ENCODE results near the gene MYO3A.
A peak's percentile ranks its signal among the peaks of the same experiment; 100 is the strongest.

MYO3A gene, protein sequence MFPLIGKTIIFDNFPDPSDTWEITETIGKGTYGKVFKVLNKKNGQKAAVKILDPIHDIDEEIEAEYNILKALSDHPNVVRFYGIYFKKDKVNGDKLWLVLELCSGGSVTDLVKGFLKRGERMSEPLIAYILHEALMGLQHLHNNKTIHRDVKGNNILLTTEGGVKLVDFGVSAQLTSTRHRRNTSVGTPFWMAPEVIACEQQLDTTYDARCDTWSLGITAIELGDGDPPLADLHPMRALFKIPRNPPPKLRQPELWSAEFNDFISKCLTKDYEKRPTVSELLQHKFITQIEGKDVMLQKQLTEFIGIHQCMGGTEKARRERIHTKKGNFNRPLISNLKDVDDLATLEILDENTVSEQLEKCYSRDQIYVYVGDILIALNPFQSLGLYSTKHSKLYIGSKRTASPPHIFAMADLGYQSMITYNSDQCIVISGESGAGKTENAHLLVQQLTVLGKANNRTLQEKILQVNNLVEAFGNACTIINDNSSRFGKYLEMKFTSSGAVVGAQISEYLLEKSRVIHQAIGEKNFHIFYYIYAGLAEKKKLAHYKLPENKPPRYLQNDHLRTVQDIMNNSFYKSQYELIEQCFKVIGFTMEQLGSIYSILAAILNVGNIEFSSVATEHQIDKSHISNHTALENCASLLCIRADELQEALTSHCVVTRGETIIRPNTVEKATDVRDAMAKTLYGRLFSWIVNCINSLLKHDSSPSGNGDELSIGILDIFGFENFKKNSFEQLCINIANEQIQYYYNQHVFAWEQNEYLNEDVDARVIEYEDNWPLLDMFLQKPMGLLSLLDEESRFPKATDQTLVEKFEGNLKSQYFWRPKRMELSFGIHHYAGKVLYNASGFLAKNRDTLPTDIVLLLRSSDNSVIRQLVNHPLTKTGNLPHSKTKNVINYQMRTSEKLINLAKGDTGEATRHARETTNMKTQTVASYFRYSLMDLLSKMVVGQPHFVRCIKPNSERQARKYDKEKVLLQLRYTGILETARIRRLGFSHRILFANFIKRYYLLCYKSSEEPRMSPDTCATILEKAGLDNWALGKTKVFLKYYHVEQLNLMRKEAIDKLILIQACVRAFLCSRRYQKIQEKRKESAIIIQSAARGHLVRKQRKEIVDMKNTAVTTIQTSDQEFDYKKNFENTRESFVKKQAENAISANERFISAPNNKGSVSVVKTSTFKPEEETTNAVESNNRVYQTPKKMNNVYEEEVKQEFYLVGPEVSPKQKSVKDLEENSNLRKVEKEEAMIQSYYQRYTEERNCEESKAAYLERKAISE (N-terminal part only)

DNA sequence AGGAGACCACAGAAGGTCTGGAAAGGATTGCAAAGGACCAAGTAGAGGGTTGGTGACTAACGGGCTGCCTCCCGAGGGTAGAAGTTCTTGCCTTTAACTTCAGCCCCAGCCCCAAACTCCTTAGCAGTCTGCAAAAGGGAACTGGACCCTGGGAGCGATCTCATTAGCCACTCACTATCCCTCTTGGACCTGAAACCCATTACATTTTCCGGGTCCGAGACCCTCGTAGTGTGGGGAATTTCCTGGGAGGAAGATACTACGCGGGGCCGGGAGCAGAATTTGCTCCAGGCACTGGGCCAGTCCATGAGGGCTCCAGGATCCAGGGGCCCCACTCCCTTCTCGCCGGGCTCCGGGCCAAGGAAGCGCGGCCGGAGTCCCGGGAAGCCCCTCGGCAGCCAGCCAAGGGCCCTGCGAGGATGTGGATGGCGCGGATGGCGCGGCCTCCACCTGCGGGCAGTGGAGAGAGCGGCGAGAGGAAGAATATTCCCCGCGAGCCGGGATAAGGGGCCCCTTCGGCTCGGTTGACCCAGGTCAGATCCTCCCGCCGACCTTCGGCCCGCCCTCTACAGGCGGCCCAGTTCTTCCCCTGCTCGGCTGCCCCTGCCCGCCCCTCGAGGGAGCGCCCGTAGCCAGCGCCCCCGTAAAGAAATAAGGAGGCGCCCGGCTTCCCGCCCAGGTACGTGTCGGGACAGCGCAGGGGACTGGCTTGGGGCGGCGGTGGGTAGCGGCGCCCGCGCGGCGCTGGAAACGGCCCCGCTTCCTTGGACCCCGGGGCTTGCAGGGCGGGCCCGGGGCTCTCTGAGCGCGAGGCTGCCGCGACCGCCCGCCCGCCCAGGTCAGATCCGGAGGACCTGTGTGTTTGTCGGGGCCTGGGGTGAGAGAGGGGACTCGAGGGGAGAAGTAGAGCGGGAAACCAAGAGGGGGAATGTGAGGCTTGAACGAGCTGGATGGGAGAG is at the start of gene MYO3A:
Gene MYO3A (plus strand): TSS at position 577 of the 956 bp plus-strand sequence. CDS start 17,882 bp downstream, outside the sequence.
- no peak for DNase-seq (ENCODE audit: low spot score)

DNA sequence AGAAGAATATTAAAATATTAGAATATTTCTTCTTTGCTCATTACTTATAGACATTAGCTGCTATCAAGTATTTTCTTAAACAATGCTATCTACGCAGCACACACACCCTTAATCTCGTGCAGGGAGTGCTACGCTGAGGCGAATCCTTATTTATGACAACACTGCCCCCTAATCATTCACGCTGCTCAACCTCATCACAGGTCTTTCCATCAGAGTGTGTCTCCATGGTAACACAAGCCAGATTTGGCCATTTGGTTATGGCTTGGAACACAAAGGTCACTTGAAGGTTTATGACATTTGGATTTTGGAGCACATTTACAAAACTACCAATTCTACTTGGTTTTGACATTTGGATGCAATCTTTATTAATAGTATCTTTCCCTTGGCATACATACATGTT is 45.4 kb upstream of the MYO3A start:
- no peak for DNase-seq (ENCODE audit: low spot score)

DNA sequence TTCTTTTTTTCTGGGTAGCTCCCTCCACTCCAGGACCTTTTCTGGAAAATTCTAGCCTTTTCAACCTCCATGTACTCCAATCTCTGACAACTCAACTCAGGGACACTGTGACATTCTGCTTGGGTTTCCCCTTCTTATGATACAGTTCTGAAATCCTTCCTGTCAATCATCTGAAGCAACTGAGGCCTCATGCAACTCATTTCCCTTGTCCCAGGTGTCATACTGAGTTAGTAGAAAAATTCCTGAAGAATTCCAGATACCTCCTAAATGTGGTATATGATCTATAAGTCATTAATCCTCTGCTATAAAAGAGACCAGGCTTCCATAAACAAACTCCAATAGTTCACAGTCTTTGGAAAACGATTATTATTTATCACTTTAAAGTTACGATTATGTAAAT is 43.0 kb upstream of the MYO3A start:
- no peak for DNase-seq (ENCODE audit: low spot score)

DNA sequence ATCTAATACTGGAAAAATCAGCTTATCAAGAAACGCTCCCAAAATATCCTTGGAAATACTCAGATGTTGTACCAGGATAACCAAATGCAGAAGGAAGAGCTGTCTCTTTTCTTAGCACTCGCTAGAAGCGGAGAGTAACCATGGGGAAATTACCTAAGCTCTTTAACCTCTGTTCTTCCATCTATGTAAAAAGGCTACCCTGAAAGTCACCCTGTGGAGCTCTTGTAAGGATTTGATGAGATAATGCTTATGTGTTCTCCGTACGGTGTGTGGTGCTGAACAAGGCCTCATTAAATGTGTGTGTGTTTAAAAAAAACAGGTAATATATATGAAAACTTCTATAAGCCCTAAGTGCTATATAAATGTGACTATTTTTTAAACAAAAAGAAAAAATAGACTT is 38.2 kb upstream of the MYO3A start:
- no peak for DNase-seq (ENCODE audit: low spot score)

DNA sequence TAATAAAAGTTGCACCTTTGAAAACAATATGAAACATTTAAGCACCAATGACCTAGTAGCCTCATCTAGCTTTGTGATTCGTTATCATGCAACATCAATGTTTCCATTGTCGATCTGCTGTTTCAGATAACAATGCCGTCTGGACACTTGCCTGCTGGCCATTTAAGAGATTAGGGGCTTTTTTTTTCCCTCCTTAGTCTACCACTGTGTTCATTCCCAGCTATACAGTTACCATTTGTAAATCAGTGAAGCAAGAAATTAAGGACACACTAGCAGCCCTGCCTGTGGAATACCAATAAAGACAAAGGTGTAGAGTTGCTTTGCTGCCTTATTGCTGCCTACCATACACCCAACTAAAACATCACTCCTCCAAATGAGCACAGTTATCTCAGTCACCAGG is 37.6 kb upstream of the MYO3A start:
- no peak for DNase-seq (ENCODE audit: low spot score)

DNA sequence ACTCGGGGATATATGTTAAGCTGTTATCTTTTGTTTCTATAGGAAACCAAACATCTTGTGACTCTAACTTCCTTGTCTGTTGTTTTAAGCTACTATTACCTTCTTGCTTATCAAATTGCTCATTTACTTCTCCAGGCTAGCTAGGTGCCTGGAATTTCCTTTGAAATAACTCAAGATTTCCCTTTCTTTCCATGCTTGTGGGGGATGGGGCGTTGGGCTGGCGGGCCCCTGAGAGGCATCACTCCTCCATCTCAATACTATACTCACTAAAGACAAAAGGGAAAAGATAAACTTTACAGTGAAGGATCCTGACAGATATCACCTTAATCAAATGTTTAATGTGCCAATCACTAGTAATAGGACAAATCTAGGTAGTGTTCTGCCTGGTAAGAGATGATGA is 34.7 kb upstream of the MYO3A start:
- DNase-seq (ENCODE audit: low spot score) = no peak

DNA sequence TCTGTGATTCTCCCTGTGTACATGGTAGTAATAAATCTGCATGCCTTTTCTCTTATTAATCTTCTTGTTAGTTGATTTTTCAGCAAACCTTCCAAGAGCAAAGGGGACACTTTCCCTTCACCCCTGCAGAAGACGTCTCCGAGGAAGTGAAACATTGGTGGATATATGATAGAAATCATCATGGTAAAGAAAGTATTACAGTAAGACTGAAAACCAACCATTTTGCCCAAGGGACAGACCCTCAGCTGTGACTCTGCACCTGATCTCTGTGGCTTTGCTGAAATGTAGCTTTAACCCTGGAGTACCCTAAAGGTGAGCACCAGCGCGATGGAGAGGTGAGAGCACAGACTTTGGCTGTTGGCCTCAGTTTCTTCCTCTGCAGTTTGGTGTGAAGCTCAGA is 32.8 kb upstream of the MYO3A start:
- DNase-seq (ENCODE audit: low spot score) = peak; percentile 5

DNA sequence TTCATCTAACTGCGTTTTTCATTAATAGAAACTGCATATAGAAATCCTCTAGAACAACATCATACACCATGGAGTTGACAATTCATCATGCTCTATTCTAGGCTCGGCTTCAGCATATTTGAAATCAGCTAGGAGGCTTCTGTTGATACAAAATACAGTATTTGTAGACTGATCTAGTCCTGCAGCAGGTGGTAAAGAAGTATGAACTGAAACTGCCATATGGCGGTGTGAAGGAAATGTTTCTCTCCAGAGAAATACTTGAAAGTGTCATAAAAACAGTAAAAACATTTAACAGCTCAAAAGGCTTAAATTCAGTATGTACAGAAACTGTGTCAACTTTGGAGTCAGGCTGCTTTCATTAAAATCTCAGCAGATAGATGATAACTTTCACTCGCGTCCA is 32.0 kb upstream of the MYO3A start:
- peak; percentile 68 for DNase-seq (ENCODE audit: low spot score)

DNA sequence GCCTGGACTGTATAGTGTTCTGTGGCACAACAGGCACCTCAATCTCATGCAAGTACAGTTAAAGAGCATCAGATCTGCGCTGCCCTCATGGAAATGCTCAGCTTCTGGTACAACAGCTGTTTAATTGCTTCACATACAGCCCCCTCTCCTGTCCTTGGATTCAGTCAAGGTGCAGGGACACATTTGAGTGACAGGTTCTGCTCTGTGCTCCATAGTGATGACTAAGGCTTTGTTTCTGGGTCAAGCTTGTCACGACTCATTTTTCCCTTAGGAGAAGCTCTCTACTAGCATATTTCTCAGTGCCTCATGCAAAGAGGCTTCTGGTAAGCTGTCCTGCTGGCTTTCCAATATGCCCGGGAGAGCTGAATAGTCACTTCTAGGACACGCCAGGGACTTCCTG is 26.8 kb upstream of the MYO3A start:
- DNase-seq (ENCODE audit: low spot score) = no peak

DNA sequence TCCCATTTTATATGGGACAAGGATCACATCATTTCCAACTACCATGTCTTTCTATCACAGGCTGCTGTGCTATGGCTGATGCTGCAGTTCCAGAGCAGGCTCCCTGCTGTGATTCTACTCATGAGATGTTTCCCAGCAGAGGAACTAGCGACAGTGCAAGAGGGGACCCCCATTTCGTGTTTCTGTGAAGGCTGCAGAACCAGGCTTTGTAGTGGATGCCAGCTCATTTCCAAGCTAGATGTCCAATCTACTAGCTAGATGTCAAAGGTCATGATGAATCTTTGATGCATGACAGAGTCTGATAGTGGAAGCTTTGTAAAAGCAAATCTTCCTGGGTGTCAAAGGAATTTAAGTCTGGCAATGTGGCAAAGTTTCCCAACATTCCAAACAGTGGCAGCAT is 21.2 kb upstream of the MYO3A start:
- DNase-seq (ENCODE audit: low spot score) = no peak

DNA sequence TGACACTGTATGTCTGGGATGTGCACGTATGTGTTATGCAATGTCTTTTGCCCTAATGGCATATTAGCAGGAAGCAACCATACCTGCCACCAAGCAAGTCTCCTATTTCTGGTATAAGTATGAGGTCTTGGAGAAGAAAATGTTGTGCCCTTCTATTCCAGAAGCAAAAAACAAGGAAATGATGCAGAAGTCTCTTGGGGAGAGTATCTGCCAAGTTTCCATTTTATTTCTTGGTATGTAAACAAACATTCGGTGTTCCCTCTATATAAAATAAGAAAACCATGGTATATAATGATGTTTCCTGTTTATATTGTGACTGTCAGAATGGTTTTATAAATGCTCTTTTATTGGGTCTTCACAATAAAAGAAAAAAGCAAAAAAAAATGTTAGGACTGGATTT is 19.3 kb upstream of the MYO3A start:
- DNase-seq (ENCODE audit: low spot score) = no peak

DNA sequence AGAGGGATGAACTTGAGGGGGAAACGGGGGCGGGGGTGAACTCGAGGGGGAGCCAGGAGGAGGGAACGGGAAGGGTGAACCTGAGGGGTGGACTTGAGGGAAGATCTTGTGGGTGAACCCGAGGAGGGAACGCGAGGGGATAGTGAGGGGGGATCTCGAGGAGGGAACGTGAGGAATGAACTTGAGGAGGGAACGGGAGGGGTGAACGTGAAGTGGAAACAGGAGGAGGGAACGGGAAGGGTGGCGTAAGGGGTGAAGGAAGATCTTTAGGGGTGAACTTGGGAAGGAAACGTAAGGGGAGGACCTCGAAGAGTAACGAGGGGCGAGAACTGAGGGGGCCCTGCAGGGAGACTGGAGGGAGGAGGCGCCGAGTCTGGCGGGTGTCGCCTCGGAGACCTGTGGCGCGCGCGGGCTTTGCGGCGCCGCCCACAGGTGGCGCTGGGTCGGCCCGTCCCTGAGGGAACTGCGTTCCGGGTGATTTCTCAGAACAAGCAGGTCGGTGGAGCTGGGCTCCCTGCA is 651 bp downstream of the MYO3A start:
- DNase-seq (ENCODE audit: low spot score) = peak; percentile 11

DNA sequence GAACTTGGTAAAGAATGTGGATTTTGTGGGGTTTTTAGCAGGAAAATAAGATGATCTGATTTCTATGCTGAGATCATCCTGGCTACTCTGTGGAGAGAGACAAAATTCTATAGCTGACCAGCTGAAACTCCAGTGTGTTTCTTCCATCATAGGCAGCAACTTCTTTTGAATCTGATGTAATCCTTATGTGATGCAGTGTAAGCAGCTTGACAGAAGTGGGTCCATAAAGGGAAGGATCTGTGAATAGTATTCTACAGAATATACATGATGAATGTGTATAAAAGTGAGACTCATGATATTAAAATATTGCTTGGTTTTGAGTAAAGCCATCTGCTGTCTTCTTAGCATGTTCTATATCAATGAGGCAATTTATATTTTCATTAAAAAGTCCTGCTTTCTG is 4.4 kb downstream of the MYO3A start:
- DNase-seq (ENCODE audit: low spot score) = no peak

DNA sequence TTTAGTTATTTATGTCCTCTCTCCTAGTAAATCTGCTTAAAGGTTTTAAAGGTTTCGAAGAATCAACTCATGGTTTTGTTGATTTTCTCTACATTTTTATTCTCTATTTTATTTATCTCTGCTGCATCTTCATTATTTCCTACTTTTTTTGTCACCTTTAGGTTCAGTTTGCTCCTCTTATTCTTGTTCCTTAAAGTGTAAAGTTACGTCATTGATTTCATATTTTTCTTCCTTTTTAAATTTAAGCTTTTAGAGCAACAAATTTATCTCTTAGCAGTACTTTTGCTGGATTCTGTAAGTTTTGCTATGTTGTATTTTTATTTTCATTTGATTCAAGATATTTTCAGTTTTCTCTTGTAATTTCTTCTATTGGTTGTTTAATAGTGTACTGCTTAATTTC is 10.7 kb downstream of the MYO3A start:
- DNase-seq (ENCODE audit: low spot score) = no peak

DNA sequence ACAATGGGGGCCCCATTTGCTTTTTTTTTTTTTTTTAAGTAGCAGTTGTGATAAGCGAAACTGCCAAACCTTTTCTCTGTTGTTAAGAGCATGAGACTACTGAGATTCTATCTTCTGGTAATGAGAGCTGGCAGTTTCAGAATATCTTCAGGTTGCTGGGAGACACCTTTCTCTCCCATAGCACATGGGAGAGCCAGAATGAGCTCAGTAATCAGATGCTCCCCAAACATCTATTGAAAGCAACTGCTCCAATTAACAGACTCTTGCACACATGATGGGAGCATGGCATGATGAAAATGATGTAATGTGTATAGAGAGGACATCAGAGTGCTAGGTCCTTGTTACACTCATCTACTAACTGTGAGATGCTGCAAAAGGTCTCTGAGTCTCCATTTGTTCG is 18.8 kb downstream of the MYO3A start:
- DNase-seq (ENCODE audit: low spot score) = no peak

DNA sequence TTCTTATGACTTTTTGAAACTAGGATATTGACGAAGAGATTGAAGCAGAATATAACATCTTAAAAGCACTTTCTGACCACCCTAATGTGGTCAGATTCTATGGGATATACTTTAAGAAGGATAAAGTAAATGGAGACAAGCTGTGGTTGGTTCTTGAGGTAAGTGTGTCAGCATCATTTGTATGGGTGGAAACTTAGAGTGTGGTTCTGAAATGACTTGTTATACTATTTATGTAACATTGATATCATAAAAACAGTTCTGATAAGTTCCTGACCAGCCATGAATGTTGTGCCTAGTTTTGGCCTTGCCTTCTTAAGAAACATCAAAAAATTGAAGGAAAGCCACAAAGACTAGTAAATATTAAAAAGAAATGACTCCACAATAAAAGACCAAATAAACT is 20.8 kb downstream of the MYO3A start:
- DNase-seq (ENCODE audit: low spot score) = no peak

DNA sequence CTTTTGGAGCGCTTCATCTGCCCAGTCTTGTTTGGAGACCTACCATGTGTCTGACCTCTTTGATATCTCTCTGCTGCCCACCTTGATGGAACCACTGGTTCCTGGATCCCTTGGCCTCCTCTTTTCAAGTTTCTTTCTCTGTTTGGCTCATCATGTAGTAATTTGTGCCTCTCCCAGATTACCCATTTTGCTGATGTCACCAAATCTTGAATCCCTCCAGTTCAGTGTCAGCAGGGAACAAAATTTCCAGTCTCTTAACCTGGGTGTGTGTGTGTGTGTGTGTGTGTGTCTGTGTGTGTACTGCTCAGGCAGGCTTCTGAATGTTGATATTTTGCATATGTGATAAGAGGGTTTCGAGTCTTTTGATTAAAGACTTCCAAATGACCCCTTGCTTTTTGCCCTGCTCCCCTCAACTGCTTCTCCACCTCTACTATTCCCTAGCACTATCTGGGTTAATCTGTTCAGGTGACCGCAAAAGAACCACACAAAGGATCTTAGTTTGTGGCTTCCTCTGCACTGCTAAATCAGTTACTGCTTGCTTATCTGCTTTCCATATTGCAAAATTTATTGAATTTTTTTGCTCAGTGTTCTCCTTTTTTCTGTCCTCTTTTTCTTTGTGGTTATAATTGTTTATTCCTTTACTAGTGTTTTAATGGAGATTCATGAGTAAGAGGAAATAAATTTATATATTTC is 25.7 kb downstream of the MYO3A start:
- no peak for DNase-seq (ENCODE audit: low spot score)

DNA sequence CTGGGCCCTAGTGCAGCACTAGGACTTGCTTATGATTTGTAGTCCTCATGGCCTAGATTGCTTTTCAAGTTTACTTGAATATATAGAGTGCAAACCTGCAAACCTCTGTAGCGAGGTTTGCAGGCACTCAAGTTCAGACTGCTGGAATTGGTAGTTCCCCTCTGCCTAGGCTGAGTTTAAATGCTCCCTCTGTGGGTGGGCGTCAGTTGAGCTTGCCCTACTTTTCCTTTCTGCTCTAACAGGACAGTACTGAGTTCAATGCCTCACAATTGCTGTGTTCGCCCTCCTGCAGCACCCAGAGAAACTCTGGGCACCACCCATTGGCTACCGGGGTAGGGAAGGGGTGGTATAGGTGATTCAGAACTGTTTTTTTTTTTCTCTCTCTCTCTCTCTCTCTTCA is 31.6 kb downstream of the MYO3A start:
- DNase-seq (ENCODE audit: low spot score) = no peak

DNA sequence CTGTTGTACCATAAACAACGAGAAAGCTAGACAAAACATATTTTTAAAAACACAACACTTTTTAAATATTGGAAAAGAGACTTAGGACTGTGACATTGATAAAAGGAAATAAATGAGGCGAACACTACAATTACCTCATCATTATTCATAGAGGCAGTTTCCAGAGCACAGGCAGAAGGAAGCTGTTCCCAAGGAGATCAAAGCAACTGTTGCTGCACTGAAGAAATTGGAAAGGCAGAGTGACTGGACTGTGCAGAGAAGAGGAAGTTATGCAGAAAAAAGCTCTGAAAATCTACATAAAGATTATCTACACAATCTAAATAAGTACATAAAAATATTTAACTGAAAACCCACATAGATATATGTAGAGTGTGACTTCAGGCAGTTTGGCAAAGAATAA is 32.8 kb downstream of the MYO3A start:
- DNase-seq (ENCODE audit: low spot score) = no peak

DNA sequence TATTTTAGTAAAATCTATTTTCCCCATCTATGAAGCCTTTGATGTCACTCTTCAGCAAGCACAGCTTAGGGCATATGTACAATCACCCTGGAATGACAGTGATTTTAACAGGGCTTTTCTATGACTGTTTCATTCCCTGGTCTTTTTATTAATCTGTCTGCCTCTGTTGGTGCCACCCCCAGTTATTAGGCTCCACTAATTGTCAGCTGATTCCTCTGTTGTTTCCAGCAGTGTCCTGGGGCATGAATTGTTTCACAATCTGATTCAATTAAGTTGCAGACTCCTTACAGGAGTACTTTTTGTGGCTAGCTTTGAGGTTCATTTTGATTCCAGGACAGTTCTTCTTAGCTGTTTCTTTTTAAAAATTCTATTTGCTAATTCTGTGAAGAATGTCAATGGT is 38.6 kb downstream of the MYO3A start:
- DNase-seq (ENCODE audit: low spot score) = no peak
